Myometrial cell (primary cell): Measurements from ENCODE around the gene MCTP2. TPM values are rescaled to one million over a fixed set of nuclear protein-coding genes. Genes with fewer than 3 reads are reported as not detected.

Experiments used
- total RNA-seq: library from RNA; depleted of rRNA; stranded (reverse); fragments of >200 nt; gene quantifications from 2 replicates; pipeline ENCODE4 v1.2.3, GENCODE V29; 2015

MCTP2 gene, protein sequence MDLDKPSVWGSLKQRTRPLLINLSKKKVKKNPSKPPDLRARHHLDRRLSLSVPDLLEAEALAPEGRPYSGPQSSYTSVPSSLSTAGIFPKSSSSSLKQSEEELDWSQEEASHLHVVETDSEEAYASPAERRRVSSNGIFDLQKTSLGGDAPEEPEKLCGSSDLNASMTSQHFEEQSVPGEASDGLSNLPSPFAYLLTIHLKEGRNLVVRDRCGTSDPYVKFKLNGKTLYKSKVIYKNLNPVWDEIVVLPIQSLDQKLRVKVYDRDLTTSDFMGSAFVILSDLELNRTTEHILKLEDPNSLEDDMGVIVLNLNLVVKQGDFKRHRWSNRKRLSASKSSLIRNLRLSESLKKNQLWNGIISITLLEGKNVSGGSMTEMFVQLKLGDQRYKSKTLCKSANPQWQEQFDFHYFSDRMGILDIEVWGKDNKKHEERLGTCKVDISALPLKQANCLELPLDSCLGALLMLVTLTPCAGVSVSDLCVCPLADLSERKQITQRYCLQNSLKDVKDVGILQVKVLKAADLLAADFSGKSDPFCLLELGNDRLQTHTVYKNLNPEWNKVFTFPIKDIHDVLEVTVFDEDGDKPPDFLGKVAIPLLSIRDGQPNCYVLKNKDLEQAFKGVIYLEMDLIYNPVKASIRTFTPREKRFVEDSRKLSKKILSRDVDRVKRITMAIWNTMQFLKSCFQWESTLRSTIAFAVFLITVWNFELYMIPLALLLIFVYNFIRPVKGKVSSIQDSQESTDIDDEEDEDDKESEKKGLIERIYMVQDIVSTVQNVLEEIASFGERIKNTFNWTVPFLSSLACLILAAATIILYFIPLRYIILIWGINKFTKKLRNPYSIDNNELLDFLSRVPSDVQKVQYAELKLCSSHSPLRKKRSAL
- 0.18 and 0.58 TPM in 2 replicates for total RNA-seq

GRCh38 chr15:94230883-94231722 is at the start of gene MCTP2:
TSS of gene MCTP2 (plus strand) at chr15:94231561. CDS start at chr15:94298266, 66,705 bp downstream.

